Smooth muscle cell (in vitro differentiated cells): ENCODE data around the gene CRYL1. TPM values are rescaled to one million over a fixed set of nuclear protein-coding genes. Genes with fewer than 3 reads are reported as not detected.

Experiments
- DNase-seq: peaks from one replicate; lab custom pipeline; 2025; ENCODE audit not compliant: unreplicated experiment; lab: John Stamatoyannopoulos, UW
- H2AFZ ChIP-seq: fragments of 200-600 bp; sonication (generic); 2 replicates; pipeline ENCODE4 v1.6.0; 2016; ENCODE audit warnings: antibody characterized with exemption, low read depth, mild to moderate bottlenecking
- H3F3A ChIP-seq: fragments of 200-600 bp; sonication (generic); 2 replicates; pipeline ENCODE4 v1.6.0; 2017; ENCODE audit warnings: antibody characterized with exemption, low read depth
- H3K27ac ChIP-seq: fragments of 200-600 bp; sonication (generic); 2 replicates; pipeline ENCODE4 v1.5.1; 2016; ENCODE audit warnings: low read depth, mild to moderate bottlenecking
- H3K27me3 ChIP-seq: fragments of 200-600 bp; sonication (generic); 2 replicates; pipeline ENCODE4 v1.6.1; 2016; ENCODE audit warnings: low read depth, mild to moderate bottlenecking
- H3K36me3 ChIP-seq: fragments of 200-600 bp; sonication (generic); 2 replicates; pipeline ENCODE4 v1.5.1; 2016; ENCODE audit warnings: low read depth
- H3K4me1 ChIP-seq: fragments of 200-600 bp; sonication (generic); 2 replicates; pipeline ENCODE4 v1.5.1; 2016; ENCODE audit warnings: low read depth
- H3K4me2 ChIP-seq: fragments of 200-600 bp; sonication (generic); 2 replicates; pipeline ENCODE4 v1.6.0; 2016; ENCODE audit warnings: mild to moderate bottlenecking
- H3K4me3 ChIP-seq: fragments of 200-600 bp; sonication (generic); 2 replicates; pipeline ENCODE4 v1.5.1; 2016; ENCODE audit warnings: mild to moderate bottlenecking
- H3K79me2 ChIP-seq: fragments of 200-600 bp; sonication (generic); 2 replicates; pipeline ENCODE4 v1.6.0; 2016; ENCODE audit warnings: low read depth, mild to moderate bottlenecking
- H3K9ac ChIP-seq: fragments of 200-600 bp; sonication (generic); 2 replicates; pipeline ENCODE4 v1.6.0; 2016; ENCODE audit warnings: low read depth
- H3K9me3 ChIP-seq: fragments of 200-600 bp; sonication (generic); replicated peaks from 2 replicates; pipeline ENCODE4 v1.5.1; 2016; ENCODE audit warnings: low read depth
- H4K20me1 ChIP-seq: fragments of 200-600 bp; sonication (generic); 2 replicates; pipeline ENCODE4 v1.6.0; 2016; ENCODE audit warnings: low read depth
- CTCF ChIP-seq: fragments of 200-600 bp; sonication (generic); IDR thresholded peaks from 2 replicates; pipeline ENCODE4 v1.5.1; 2017; ENCODE audit warnings: borderline replicate concordance, mild to moderate bottlenecking, antibody characterized with exemption; ENCODE audit not compliant: insufficient read depth, poor library complexity, severe bottlenecking
- WGBS: methylation state at CpG from one replicate; pipeline ENCODE4 v1.1.7; 2016; ENCODE audit warnings: low lambda C conversion rate; 5-methylcytosine and 5-hydroxymethylcytosine counted together
- polyA plus RNA-seq: library from polyadenylated mRNA; unstranded; fragments of >200 nt; fragmentation: Nextera tagmentation; extraction: Ambion mirVana; gene quantifications from 2 replicates; pipeline ENCODE4 v1.2.1, GENCODE V29; 2016
- total RNA-seq: library from RNA; depleted of rRNA; stranded (reverse); fragments of >200 nt; gene quantifications from 2 replicates; pipeline ENCODE4 v1.2.3, GENCODE V29; 2014

The CRYL1 gene
- total and polyA plus RNA-seq, 2 experiments from 2014 or later, result 6.5 to 12.4 TPM

GRCh38 chr13:20571676-20572075, 46.0 kb upstream of the CRYL1 start:
- DNase-seq, result no peak
- H3K27ac ChIP-seq, result no peak overlapping the region
- H3K4me2 ChIP-seq, result no peak overlapping the region

GRCh38 chr13:20570517-20570916, 44.9 kb upstream of the CRYL1 start:
- no peak for DNase-seq
- Histone ChIP-seq H3K9me3 (no peaks in the 10 kb centered on the region), H3K27ac (no peak overlapping the region), H3K4me2 (no peak overlapping the region), H3K79me2 (peaks cover 34% of the 10 kb centered on the region), H2AFZ (no peak overlapping the region), H3K36me3 (peaks cover 8% of the 10 kb centered on the region), H3K27me3 (no peaks in the 10 kb centered on the region), H3K9ac (no peak overlapping the region), H4K20me1 (no peaks in the 10 kb centered on the region), H3F3A (peaks cover 13% of the 10 kb centered on the region), H3K4me1 (peaks cover 9% of the 10 kb centered on the region), H3K4me3 (no peak overlapping the region)
- no peak for TF ChIP-seq CTCF
- WGBS, result 97% methylated on average over 1 of the region's 1 CpG

More at GRCh38 chr13:20571676-20572075, 46.0 kb upstream of the CRYL1 start:
- Histone ChIP-seq H3K4me1 (peaks cover 9% of the 10 kb centered on the region), H3K4me3 (no peak overlapping the region), H3K79me2 (peaks cover 34% of the 10 kb centered on the region), H3K36me3 (peaks cover 8% of the 10 kb centered on the region), H3F3A (peaks cover 10% of the 10 kb centered on the region), H4K20me1 (no peaks in the 10 kb centered on the region), H2AFZ (no peak overlapping the region), H3K9ac (no peak overlapping the region), H3K27me3 (no peaks in the 10 kb centered on the region), H3K9me3 (no peaks in the 10 kb centered on the region)
- TF ChIP-seq CTCF, result no peak

GRCh38 chr13:20567881-20568528, 42.3 kb upstream of the CRYL1 start:
- Histone ChIP-seq H3K9me3 (no peaks in the 10 kb centered on the region), H3K27me3 (no peaks in the 10 kb centered on the region), H3K9ac (peak overlapping the region; percentile 93), H3F3A (peaks cover 13% of the 10 kb centered on the region), H2AFZ (peak overlapping the region; percentile 83), H3K4me2 (peak overlapping the region; percentile 89), H3K4me1 (peaks cover 9% of the 10 kb centered on the region), H3K27ac (peak overlapping the region; percentile 97), H3K79me2 (peaks cover 24% of the 10 kb centered on the region), H3K4me3 (peak overlapping the region; percentile 54), H4K20me1 (no peaks in the 10 kb centered on the region), H3K36me3 (no peaks in the 10 kb centered on the region)
- WGBS, result 70% methylated on average over 9 of the region's 9 CpGs
- no peak for TF ChIP-seq CTCF
- no peak for DNase-seq
